Suprapubic skin (tissue), 4 donors: ENCODE measurements around the gene CCDC201. TPM values are rescaled to one million over a fixed set of nuclear protein-coding genes. Genes with fewer than 3 reads are reported as not detected.

Experiments
- DNase-seq, 2 donors: peaks; one replicate each; pipeline ENCODE4 v3.0.0-alpha.2; 2019; ENCODE audit warnings: low spot score in 2 of 2
- H3K27ac ChIP-seq: fragments of 200-600 bp; sonication (generic); one replicate; pipeline ENCODE4 v1.5.1; 2019
- H3K27me3 ChIP-seq: fragments of 200-600 bp; sonication (generic); one replicate; pipeline ENCODE4 v1.5.1; 2019
- H3K36me3 ChIP-seq: fragments of 200-600 bp; sonication (generic); one replicate; pipeline ENCODE4 v1.5.1; 2019
- H3K4me1 ChIP-seq: fragments of 200-600 bp; sonication (generic); one replicate; pipeline ENCODE4 v1.5.1; 2019
- H3K4me3 ChIP-seq: fragments of 200-600 bp; sonication (generic); one replicate; pipeline ENCODE4 v1.5.1; 2019; ENCODE audit warnings: mild to moderate bottlenecking
- H3K9me3 ChIP-seq: fragments of 200-600 bp; sonication (generic); one replicate; pipeline ENCODE4 v1.5.1; 2019
- CTCF ChIP-seq, 2 donors: fragments of 200-600 bp in 1 of 2; fragments of 450-650 bp in 1 of 2; sonication (generic) in 1 of 2; IDR thresholded peaks; one replicate each; pipeline ENCODE4 v1.5.1; 2016 to 2019; ENCODE audit warnings: antibody characterized with exemption in 2 of 2, mild to moderate bottlenecking in 1 of 2, moderate library complexity in 1 of 2
- EP300 ChIP-seq: sonication (generic); formaldehyde crosslinking; IDR thresholded peaks from one replicate; pipeline ENCODE4 v1.6.1; 2017; ENCODE audit warnings: antibody characterized with exemption
- POLR2A ChIP-seq, 2 donors: fragments of 450-650 bp; IDR thresholded peaks; one replicate each; pipeline ENCODE4 v1.6.1; 2017; ENCODE audit warnings: antibody characterized with exemption in 2 of 2, mild to moderate bottlenecking in 2 of 2, moderate library complexity in 2 of 2
- POLR2AphosphoS5 ChIP-seq, 3 donors: sonication (generic); formaldehyde crosslinking; IDR thresholded peaks; one replicate each; pipeline ENCODE4 v1.6.1; 2017; ENCODE audit warnings: antibody characterized with exemption in 3 of 3
- WGBS: methylation state at CpG from one replicate; pipeline ENCODE4 v1.1.5; 2018; 5-methylcytosine and 5-hydroxymethylcytosine counted together
- total RNA-seq, 4 donors: library from RNA; depleted of rRNA; stranded (reverse); fragments of >200 nt; gene quantifications; one replicate each; pipeline ENCODE4 v1.1.0, GENCODE V29; 2016

Gene CCDC201
- total RNA-seq, 4 donors from 2014 or later = not detected

GRCh38 chr7:45881280-45881758 is 8.4 kb upstream of the CCDC201 start:
- no peak overlapping the region for H3K27ac ChIP-seq
- H3K36me3 ChIP-seq = no peaks in the 10 kb centered on the region
- TF ChIP-seq EP300 = no peak
- no peak for TF ChIP-seq CTCF (IDR thresholded peaks at IDR 0.05)
- TF ChIP-seq POLR2A (IDR thresholded peaks at IDR 0.05) = no peak
- no peak for TF ChIP-seq POLR2AphosphoS5 (IDR thresholded peaks at IDR 0.05)
- H3K4me1 ChIP-seq = no peaks in the 10 kb centered on the region
- H3K9me3 ChIP-seq = peaks cover 10% of the 10 kb centered on the region
- WGBS = 89% methylated on average over 7 of the region's 9 CpGs
- peaks cover 21% of the 10 kb centered on the region for H3K27me3 ChIP-seq
- no peak overlapping the region for H3K4me3 ChIP-seq
- DNase-seq = no peak

- no peaks in the 10 kb centered on the region for H3K4me1 ChIP-seq
- DNase-seq = no peak
- H3K36me3 ChIP-seq = no peaks in the 10 kb centered on the region
- no peak overlapping the region for H3K27ac ChIP-seq
- peaks cover 13% of the 10 kb centered on the region for H3K27me3 ChIP-seq
- H3K4me3 ChIP-seq = no peak overlapping the region
- TF ChIP-seq POLR2A (IDR thresholded peaks at IDR 0.05) (no peak), CTCF (IDR thresholded peaks at IDR 0.05) (no peak), POLR2AphosphoS5 (IDR thresholded peaks at IDR 0.05) (no peak), EP300 (no peak)
- peaks cover 10% of the 10 kb centered on the region for H3K9me3 ChIP-seq
- 89% methylated on average over 5 of the region's 7 CpGs for WGBS
Measured at GRCh38 chr7:45880433-45880860, 7.6 kb upstream of the CCDC201 start.

- TF ChIP-seq POLR2A (IDR thresholded peaks at IDR 0.05) = no peak
- TF ChIP-seq EP300 = no peak
- no peak for TF ChIP-seq CTCF (IDR thresholded peaks at IDR 0.05)
- TF ChIP-seq POLR2AphosphoS5 (IDR thresholded peaks at IDR 0.05) = no peak
- DNase-seq = no peak
- no peak overlapping the region for H3K27ac ChIP-seq
- H3K4me3 ChIP-seq = no peak overlapping the region
- WGBS = 39% methylated on average over 3 of the region's 3 CpGs
- H3K4me1 ChIP-seq = no peaks in the 10 kb centered on the region
- H3K36me3 ChIP-seq = no peaks in the 10 kb centered on the region
- H3K27me3 ChIP-seq = no peaks in the 10 kb centered on the region
- peaks cover 10% of the 10 kb centered on the region for H3K9me3 ChIP-seq
Measured at GRCh38 chr7:45878457-45879144, 5.7 kb upstream of the CCDC201 start.

- WGBS = 100% methylated on average over 1 of the region's 2 CpGs
- no peaks in the 10 kb centered on the region for H3K27me3 ChIP-seq
- H3K4me3 ChIP-seq = no peak overlapping the region
- H3K9me3 ChIP-seq = peaks cover 10% of the 10 kb centered on the region
- no peaks in the 10 kb centered on the region for H3K36me3 ChIP-seq
- no peak overlapping the region for H3K27ac ChIP-seq
- no peaks in the 10 kb centered on the region for H3K4me1 ChIP-seq
- no peak for DNase-seq
- TF ChIP-seq EP300 = no peak
- TF ChIP-seq POLR2A (IDR thresholded peaks at IDR 0.05) = no peak
- no peak for TF ChIP-seq POLR2AphosphoS5 (IDR thresholded peaks at IDR 0.05)
- no peak for TF ChIP-seq CTCF (IDR thresholded peaks at IDR 0.05)
Measured at GRCh38 chr7:45876519-45876918, 3.6 kb upstream of the CCDC201 start.

GRCh38 chr7:45874408-45875131 is 1.7 kb upstream of the CCDC201 start:
- Histone ChIP-seq H3K27me3 (no peaks in the 10 kb centered on the region), H3K36me3 (no peaks in the 10 kb centered on the region), H3K9me3 (peaks cover 10% of the 10 kb centered on the region), H3K27ac (no peak overlapping the region), H3K4me3 (no peak overlapping the region), H3K4me1 (no peaks in the 10 kb centered on the region)
- DNase-seq = no peak
- TF ChIP-seq CTCF (IDR thresholded peaks at IDR 0.05) (no peak), EP300 (no peak), POLR2A (IDR thresholded peaks at IDR 0.05) (no peak), POLR2AphosphoS5 (IDR thresholded peaks at IDR 0.05) (no peak)
- WGBS = 93% methylated on average over 8 of the region's 8 CpGs
